Measurements from ENCODE around the gene NDUFB1. TPM values are rescaled to one million over a fixed set of nuclear protein-coding genes. Genes with fewer than 3 reads are reported as not detected.

NDUFB1 gene
- total RNA-seq = 413 TPM
- polyA plus RNA-seq = 686 TPM
- long read RNA-seq, donor 1, transcript NDUFB1-201 (3 exons, 528 nt) = major isoform, 23 of 33 reads
- long read RNA-seq, donor 1, transcript NDUFB1-203 (2 exons, 1,333 nt) = minor isoform, 10 of 33 reads
- long read RNA-seq, donor 1, partial matches to known transcripts = 0 of 33 reads
- long read RNA-seq, donor 1, other reads (novel, unspliced or antisense) = 0 of 33 reads
- long read RNA-seq, donor 2 = 0 reads
- long read RNA-seq, donor 3, transcript NDUFB1-203 (2 exons, 1,333 nt) = minor isoform, 135 of 475 reads
- long read RNA-seq, donor 3, transcript NDUFB1-201 (3 exons, 528 nt) = major isoform, 337 of 475 reads
- long read RNA-seq, donor 3, partial matches to known transcripts = 0 of 475 reads
- long read RNA-seq, donor 3, other reads (novel, unspliced or antisense) = 0 of 475 reads
- long read RNA-seq, donor 4, transcript NDUFB1-201 (3 exons, 528 nt) = major isoform, 110 of 156 reads
- long read RNA-seq, donor 4, transcript NDUFB1-203 (2 exons, 1,333 nt) = minor isoform, 42 of 156 reads
- long read RNA-seq, donor 4, partial matches to known transcripts = 0 of 156 reads
- long read RNA-seq, donor 4, other reads (novel, unspliced or antisense) = 0 of 156 reads
- long read RNA-seq, donor 5, transcript NDUFB1-203 (2 exons, 1,333 nt) = minor isoform, 132 of 513 reads
- long read RNA-seq, donor 5, transcript NDUFB1-201 (3 exons, 528 nt) = major isoform, 373 of 513 reads
- long read RNA-seq, donor 5, partial matches to known transcripts = 5 of 513 reads
- long read RNA-seq, donor 5, other reads (novel, unspliced or antisense) = 0 of 513 reads
- long read RNA-seq, donor 6, transcript NDUFB1-203 (2 exons, 1,333 nt) = minor isoform, 31 of 144 reads
- long read RNA-seq, donor 6, transcript NDUFB1-201 (3 exons, 528 nt) = major isoform, 113 of 144 reads
- long read RNA-seq, donor 6, partial matches to known transcripts = 0 of 144 reads
- long read RNA-seq, donor 6, other reads (novel, unspliced or antisense) = 0 of 144 reads
- long read RNA-seq, donor 7, transcript NDUFB1-203 (2 exons, 1,333 nt) = minor isoform, 83 of 274 reads
- long read RNA-seq, donor 7, transcript NDUFB1-201 (3 exons, 528 nt) = major isoform, 188 of 274 reads
- long read RNA-seq, donor 7, partial matches to known transcripts = 0 of 274 reads
- long read RNA-seq, donor 7, other reads (novel, unspliced or antisense) = 0 of 274 reads
- long read RNA-seq, donor 8, transcript NDUFB1-203 (2 exons, 1,333 nt) = minor isoform, 6 of 78 reads
- long read RNA-seq, donor 8, transcript NDUFB1-201 (3 exons, 528 nt) = major isoform, 72 of 78 reads
- long read RNA-seq, donor 8, partial matches to known transcripts = 0 of 78 reads
- long read RNA-seq, donor 8, other reads (novel, unspliced or antisense) = 0 of 78 reads
- long read RNA-seq, donor 9, transcript NDUFB1-203 (2 exons, 1,333 nt) = minor isoform, 34 of 193 reads
- long read RNA-seq, donor 9, transcript NDUFB1-201 (3 exons, 528 nt) = major isoform, 133 of 193 reads
- long read RNA-seq, donor 9, partial matches to known transcripts = 26 of 193 reads
- long read RNA-seq, donor 9, other reads (novel, unspliced or antisense) = 0 of 193 reads
- long read RNA-seq, donor 10, transcript NDUFB1-202 (4 exons, 454 nt) = minor isoform, 5 of 193 reads
- long read RNA-seq, donor 10, transcript NDUFB1-203 (2 exons, 1,333 nt) = minor isoform, 41 of 193 reads
- long read RNA-seq, donor 10, transcript NDUFB1-201 (3 exons, 528 nt) = major isoform, 146 of 193 reads
- long read RNA-seq, donor 10, partial matches to known transcripts = 0 of 193 reads
- long read RNA-seq, donor 10, other reads (novel, unspliced or antisense) = 0 of 193 reads

DNA sequence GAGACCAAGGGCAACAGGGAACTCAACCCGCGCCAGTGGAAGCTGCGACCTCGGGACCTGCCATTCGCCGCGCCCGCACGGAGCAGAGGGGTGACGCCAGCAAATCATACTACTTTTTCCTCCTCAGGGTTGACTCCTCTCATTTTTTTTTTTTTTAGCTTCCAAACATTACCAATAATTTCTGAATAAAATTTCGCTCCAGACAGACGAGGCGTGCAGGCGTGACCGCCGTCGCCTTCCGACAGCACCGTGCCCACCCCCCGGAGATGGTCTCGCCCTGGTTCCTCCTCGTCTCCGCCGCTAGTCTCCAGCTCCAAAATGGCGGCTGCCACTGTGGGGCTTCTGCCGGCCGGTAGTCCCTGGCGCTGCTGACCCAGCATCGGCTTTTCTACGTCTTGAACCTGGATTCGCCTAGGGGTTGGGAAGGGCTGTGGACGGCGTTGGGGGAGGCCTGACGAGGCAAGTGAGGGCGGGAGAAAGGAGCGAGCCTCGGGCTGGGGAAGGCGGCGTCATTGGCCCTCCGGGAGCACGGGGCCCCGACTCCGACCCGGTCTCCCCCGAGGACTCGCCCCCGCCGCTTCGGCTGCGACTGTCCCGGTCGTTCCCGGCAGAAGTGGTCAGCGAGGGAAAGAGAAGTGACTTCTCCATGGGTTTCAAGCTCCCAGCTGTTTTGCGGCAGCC, at the start of gene NDUFB1, which contains the start of gene CPSF2:
NDUFB1 (minus strand) TSS at position 37 of the 681 bp plus-strand sequence. CDS start 4,069 bp downstream, outside the sequence.
CPSF2 (plus strand) TSS at position 300 of the 681 bp plus-strand sequence. CDS start 9,016 bp downstream, outside the sequence.
- Histone ChIP-seq H3K27ac (ENCODE audit: low read depth in 1 of 2, low read length in 1 of 2) (peak within 1 kb of the TSS; percentile 86 to 89), H3K27me3 (ENCODE audit: control insufficient read depth in 2 of 2, insufficient read depth in 1 of 2, low read length in 1 of 2) (no peaks in the 10 kb centered on the region), H3K36me3 (ENCODE audit: control insufficient read depth in 2 of 2, insufficient read depth in 2 of 2, low read length in 1 of 2) (peaks cover 0 to 25% of the 10 kb centered on the region in 2 donors), H3K9me3 (ENCODE audit: control insufficient read depth in 2 of 2, insufficient read depth in 1 of 2, low read length in 1 of 2) (no peaks in the 10 kb centered on the region), H3K4me3 (ENCODE audit: low read length in 2 of 2) (peak within 1 kb of the TSS; percentile 76 to 99), H3K4me1 (ENCODE audit: control insufficient read depth in 2 of 2, insufficient read depth in 2 of 2, low read length in 2 of 2) (peaks cover 11 to 14% of the 10 kb centered on the region in 2 donors)
- WGBS = under 1% methylated on average over 55 of the region's 55 CpGs
- peak; percentile 67 to 93 (median 82) for DNase-seq (ENCODE audit: low read depth in 6 of 9, low spot score in 9 of 9)

GRCh38 chr14:92164958-92165357, 43.5 kb upstream of the NDUFB1 start:
- Histone ChIP-seq H3K36me3 (ENCODE audit: control insufficient read depth in 2 of 2, insufficient read depth in 2 of 2, low read length in 1 of 2) (peaks cover 14 to 46% of the 10 kb centered on the region in 2 donors), H3K4me1 (ENCODE audit: control insufficient read depth in 2 of 2, insufficient read depth in 2 of 2, low read length in 2 of 2) (no peaks in the 10 kb centered on the region), H3K4me3 (ENCODE audit: low read length in 2 of 2) (no peak overlapping the region), H3K27ac (ENCODE audit: low read depth in 1 of 2, low read length in 1 of 2) (no peak overlapping the region), H3K27me3 (ENCODE audit: control insufficient read depth in 2 of 2, insufficient read depth in 1 of 2, low read length in 1 of 2) (no peaks in the 10 kb centered on the region), H3K9me3 (ENCODE audit: control insufficient read depth in 2 of 2, insufficient read depth in 1 of 2, low read length in 1 of 2) (peaks cover 0 to 3% of the 10 kb centered on the region in 2 donors)
- 97% methylated on average over 2 of the region's 2 CpGs for WGBS
- DNase-seq (ENCODE audit: low read depth in 6 of 9, low spot score in 9 of 9) = no peak

DNA sequence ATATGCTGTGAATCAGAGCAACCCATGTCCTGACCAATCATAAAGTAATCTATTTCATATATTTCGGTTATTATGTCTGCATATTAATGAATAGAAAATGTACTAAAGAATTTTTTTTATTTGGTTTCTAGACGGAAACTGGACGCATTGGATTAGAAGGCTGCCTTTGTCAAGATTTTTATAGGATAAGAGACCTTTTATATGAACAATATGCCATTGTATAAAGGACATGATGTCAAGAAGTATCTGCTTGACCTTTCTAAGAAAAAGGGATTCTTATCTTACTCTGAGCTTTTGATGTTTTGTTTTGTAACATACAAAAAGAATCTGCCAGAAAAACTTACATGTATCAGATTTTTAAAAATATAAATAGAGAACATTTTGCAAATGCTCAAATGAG, 40.0 kb upstream of the NDUFB1 start:
- 97% methylated on average over 3 of the region's 3 CpGs for WGBS

GRCh38 chr14:92160619-92161018, 39.1 kb upstream of the NDUFB1 start:
- Histone ChIP-seq H3K9me3 (ENCODE audit: control insufficient read depth in 2 of 2, insufficient read depth in 1 of 2, low read length in 1 of 2) (peaks cover 0 to 3% of the 10 kb centered on the region in 2 donors), H3K27me3 (ENCODE audit: control insufficient read depth in 2 of 2, insufficient read depth in 1 of 2, low read length in 1 of 2) (no peaks in the 10 kb centered on the region), H3K4me1 (ENCODE audit: control insufficient read depth in 2 of 2, insufficient read depth in 2 of 2, low read length in 2 of 2) (no peaks in the 10 kb centered on the region), H3K4me3 (ENCODE audit: low read length in 2 of 2) (no peak overlapping the region), H3K27ac (ENCODE audit: low read depth in 1 of 2, low read length in 1 of 2) (no peak overlapping the region), H3K36me3 (ENCODE audit: control insufficient read depth in 2 of 2, insufficient read depth in 2 of 2, low read length in 1 of 2) (peaks cover 38 to 79% of the 10 kb centered on the region in 2 donors)
- WGBS = 75% methylated on average over 4 of the region's 4 CpGs
- no peak for DNase-seq (ENCODE audit: low read depth in 6 of 9, low spot score in 9 of 9)

More for the DNA sequence above, 40.0 kb upstream of the NDUFB1 start:
- Histone ChIP-seq H3K27ac (ENCODE audit: low read depth in 1 of 2, low read length in 1 of 2) (no peak overlapping the region), H3K9me3 (ENCODE audit: control insufficient read depth in 2 of 2, insufficient read depth in 1 of 2, low read length in 1 of 2) (peaks cover 0 to 3% of the 10 kb centered on the region in 2 donors), H3K4me3 (ENCODE audit: low read length in 2 of 2) (no peak overlapping the region), H3K4me1 (ENCODE audit: control insufficient read depth in 2 of 2, insufficient read depth in 2 of 2, low read length in 2 of 2) (no peaks in the 10 kb centered on the region), H3K27me3 (ENCODE audit: control insufficient read depth in 2 of 2, insufficient read depth in 1 of 2, low read length in 1 of 2) (no peaks in the 10 kb centered on the region), H3K36me3 (ENCODE audit: control insufficient read depth in 2 of 2, insufficient read depth in 2 of 2, low read length in 1 of 2) (peaks cover 38 to 70% of the 10 kb centered on the region in 2 donors)
- DNase-seq (ENCODE audit: low read depth in 6 of 9, low spot score in 9 of 9) = no peak

DNA sequence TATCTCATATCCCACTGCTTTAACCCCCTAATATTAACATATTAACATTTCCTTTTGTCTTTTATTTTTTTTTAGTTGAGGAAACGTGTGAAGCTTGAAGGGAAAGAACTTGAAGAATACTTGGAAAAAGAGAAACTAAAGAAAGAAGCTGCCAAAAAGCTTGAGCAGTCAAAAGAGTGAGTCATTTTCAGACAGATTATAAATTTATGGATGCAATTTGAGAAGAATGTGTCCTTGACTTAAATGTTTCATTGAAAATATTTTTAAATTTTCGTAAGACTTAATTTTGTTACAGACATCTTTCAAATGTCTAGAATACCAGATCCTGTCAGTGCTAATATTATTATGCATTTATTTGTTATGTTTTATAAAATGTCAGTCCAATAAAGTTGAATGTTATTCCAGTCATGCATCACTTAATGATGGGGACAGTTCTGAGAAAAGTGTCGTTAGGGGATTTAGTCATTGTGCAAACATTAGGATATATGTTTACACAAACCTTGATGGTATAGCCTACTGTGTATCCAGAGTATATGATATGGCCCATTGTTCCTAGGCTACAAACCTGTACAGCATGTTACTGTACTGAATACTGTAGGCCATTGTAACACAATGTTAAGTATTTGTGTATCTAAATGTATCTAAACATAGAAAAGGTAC, 32.9 kb upstream of the NDUFB1 start:
- Histone ChIP-seq H3K4me1 (ENCODE audit: control insufficient read depth in 2 of 2, insufficient read depth in 2 of 2, low read length in 2 of 2) (no peaks in the 10 kb centered on the region), H3K27me3 (ENCODE audit: control insufficient read depth in 2 of 2, insufficient read depth in 1 of 2, low read length in 1 of 2) (no peaks in the 10 kb centered on the region), H3K9me3 (ENCODE audit: control insufficient read depth in 2 of 2, insufficient read depth in 1 of 2, low read length in 1 of 2) (no peaks in the 10 kb centered on the region), H3K36me3 (ENCODE audit: control insufficient read depth in 2 of 2, insufficient read depth in 2 of 2, low read length in 1 of 2) (peaks cover 32 to 68% of the 10 kb centered on the region in 2 donors), H3K4me3 (ENCODE audit: low read length in 2 of 2) (no peak overlapping the region), H3K27ac (ENCODE audit: low read depth in 1 of 2, low read length in 1 of 2) (no peak overlapping the region)
- WGBS = 95% methylated on average over 3 of the region's 3 CpGs
- DNase-seq (ENCODE audit: low read depth in 6 of 9, low spot score in 9 of 9) = no peak

DNA sequence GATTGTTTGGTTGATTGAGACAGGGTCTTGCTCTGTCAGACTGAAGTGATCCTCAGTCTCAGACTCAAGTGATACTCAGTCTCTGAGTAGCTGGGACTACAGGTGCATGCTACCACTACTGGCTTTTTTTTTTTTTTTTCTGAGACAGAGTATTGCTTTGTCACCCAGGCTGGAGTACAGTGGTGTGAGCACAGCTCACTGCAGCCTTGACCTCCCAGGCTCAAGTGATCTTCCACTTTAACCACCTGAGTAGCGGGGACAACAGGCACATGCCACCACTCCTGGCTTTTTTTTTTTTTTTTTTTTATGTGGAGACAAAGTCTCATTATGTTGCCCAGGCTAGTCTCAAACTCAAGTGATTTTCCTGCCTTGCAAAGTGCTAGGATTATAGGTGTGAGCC, 32.1 kb upstream of the NDUFB1 start:
- H3K36me3 ChIP-seq (ENCODE audit: control insufficient read depth in 2 of 2, insufficient read depth in 2 of 2, low read length in 1 of 2) = peaks cover 31 to 65% of the 10 kb centered on the region in 2 donors
- no peaks in the 10 kb centered on the region for H3K9me3 ChIP-seq (ENCODE audit: control insufficient read depth in 2 of 2, insufficient read depth in 1 of 2, low read length in 1 of 2)
- no peak for DNase-seq (ENCODE audit: low read depth in 6 of 9, low spot score in 9 of 9)
- no peaks in the 10 kb centered on the region for H3K27me3 ChIP-seq (ENCODE audit: control insufficient read depth in 2 of 2, insufficient read depth in 1 of 2, low read length in 1 of 2)
- H3K4me1 ChIP-seq (ENCODE audit: control insufficient read depth in 2 of 2, insufficient read depth in 2 of 2, low read length in 2 of 2) = no peaks in the 10 kb centered on the region
- no peak overlapping the region for H3K27ac ChIP-seq (ENCODE audit: low read depth in 1 of 2, low read length in 1 of 2)
- WGBS = 96% methylated on average over 1 of the region's 1 CpG
- H3K4me3 ChIP-seq (ENCODE audit: low read length in 2 of 2) = no peak overlapping the region

- Histone ChIP-seq H3K27ac (ENCODE audit: low read depth in 1 of 2, low read length in 1 of 2) (no peak overlapping the region), H3K9me3 (ENCODE audit: control insufficient read depth in 2 of 2, insufficient read depth in 1 of 2, low read length in 1 of 2) (no peaks in the 10 kb centered on the region), H3K36me3 (ENCODE audit: control insufficient read depth in 2 of 2, insufficient read depth in 2 of 2, low read length in 1 of 2) (peaks cover 45 to 79% of the 10 kb centered on the region in 2 donors), H3K4me3 (ENCODE audit: low read length in 2 of 2) (no peak overlapping the region), H3K4me1 (ENCODE audit: control insufficient read depth in 2 of 2, insufficient read depth in 2 of 2, low read length in 2 of 2) (no peaks in the 10 kb centered on the region), H3K27me3 (ENCODE audit: control insufficient read depth in 2 of 2, insufficient read depth in 1 of 2, low read length in 1 of 2) (no peaks in the 10 kb centered on the region)
- no peak for DNase-seq (ENCODE audit: low read depth in 6 of 9, low spot score in 9 of 9)
- 94% methylated on average over 2 of the region's 2 CpGs for WGBS
Observed at GRCh38 chr14:92144708-92145107, 23.2 kb upstream of the NDUFB1 start.
